Hepatocyte (in vitro differentiated cells): Measurements from ENCODE around the gene ACE. TPM values are rescaled to one million over a fixed set of nuclear protein-coding genes. Genes with fewer than 3 reads are reported as not detected.

Source experiments
- DNase-seq: peaks from one replicate; pipeline ENCODE4 v3.0.0-alpha.2; 2016; ENCODE audit warnings: low spot score
- H2AFZ ChIP-seq: fragments of 200-600 bp; sonication (generic); 2 replicates; pipeline ENCODE4 v1.6.0; 2016; ENCODE audit warnings: antibody characterized with exemption, mild to moderate bottlenecking
- H3K27ac ChIP-seq: fragments of 200-600 bp; sonication (generic); 2 replicates; pipeline ENCODE4 v1.5.1; 2016; ENCODE audit warnings: mild to moderate bottlenecking
- H3K27me3 ChIP-seq: fragments of 200-600 bp; sonication (generic); 2 replicates; pipeline ENCODE4 v1.6.1; 2016
- H3K36me3 ChIP-seq: fragments of 200-600 bp; sonication (generic); replicated peaks from 2 replicates; pipeline ENCODE4 v1.5.1; 2016; ENCODE audit warnings: low read depth; ENCODE audit not compliant: insufficient read depth
- H3K4me1 ChIP-seq: fragments of 200-600 bp; sonication (generic); 2 replicates; pipeline ENCODE4 v1.5.1; 2016; ENCODE audit warnings: mild to moderate bottlenecking, moderate library complexity; ENCODE audit not compliant: insufficient read depth
- H3K4me2 ChIP-seq: fragments of 200-600 bp; sonication (generic); 2 replicates; pipeline ENCODE4 v1.6.0; 2016
- H3K4me3 ChIP-seq: fragments of 200-600 bp; sonication (generic); 2 replicates; pipeline ENCODE4 v1.5.1; 2016; ENCODE audit warnings: mild to moderate bottlenecking
- H3K79me2 ChIP-seq: fragments of 200-600 bp; sonication (generic); 2 replicates; pipeline ENCODE4 v1.6.0; 2017; ENCODE audit warnings: mild to moderate bottlenecking
- H3K9me2 ChIP-seq: fragments of 200-600 bp; sonication (generic); replicated peaks from 2 replicates; pipeline ENCODE4 v1.6.0; 2017; ENCODE audit warnings: mild to moderate bottlenecking; ENCODE audit not compliant: insufficient read depth
- H3K9me3 ChIP-seq: fragments of 200-600 bp; sonication (generic); 2 replicates; pipeline ENCODE4 v1.5.1; 2016; ENCODE audit warnings: low read depth, mild to moderate bottlenecking
- H4K20me1 ChIP-seq: fragments of 200-600 bp; sonication (generic); 2 replicates; pipeline ENCODE4 v1.6.0; 2016; ENCODE audit warnings: mild to moderate bottlenecking; ENCODE audit not compliant: insufficient read depth, poor library complexity, severe bottlenecking
- CTCF ChIP-seq: fragments of 200-600 bp; sonication (generic); IDR thresholded peaks from 2 replicates; pipeline ENCODE4 v1.5.1; 2016; ENCODE audit warnings: antibody characterized with exemption, mild to moderate bottlenecking; ENCODE audit not compliant: poor library complexity
- EZH2 ChIP-seq: fragments of 200-600 bp; sonication (generic); IDR thresholded peaks from 2 replicates; pipeline ENCODE4 v1.6.1; 2016; ENCODE audit warnings: antibody characterized with exemption, mild to moderate bottlenecking, borderline replicate concordance
- EZH2phosphoT487 ChIP-seq: fragments of 200-600 bp; sonication (generic); IDR thresholded peaks from one replicate; pipeline ENCODE4 v1.6.1; 2018; ENCODE audit warnings: antibody characterized with exemption, mild to moderate bottlenecking, low read depth, moderate library complexity; ENCODE audit not compliant: unreplicated experiment, severe bottlenecking
- WGBS: methylation state at CpG from one replicate; pipeline ENCODE4 v1.1.6; 2016; ENCODE audit warnings: low lambda C conversion rate; ENCODE audit errors: missing lambda C conversion rate; 5-methylcytosine and 5-hydroxymethylcytosine counted together
- polyA plus RNA-seq: library from polyadenylated mRNA; unstranded; fragments of >200 nt; fragmentation: Nextera tagmentation; extraction: Ambion mirVana; gene quantifications from 2 replicates; pipeline ENCODE4 v1.2.1, GENCODE V29; 2016
- total RNA-seq: library from RNA; depleted of rRNA; stranded (reverse); fragments of >200 nt; gene quantifications from 2 replicates; pipeline ENCODE4 v1.2.3, GENCODE V29; 2014

ACE gene
- total and polyA plus RNA-seq, 2 experiments from 2014 or later, result 7.2 to 8.0 TPM

- H3K27ac ChIP-seq, result no peak overlapping the region
- H3K4me1 ChIP-seq, result no peaks in the 10 kb centered on the region
- H3K4me3 ChIP-seq, result no peak overlapping the region
- no peak overlapping the region for H2AFZ ChIP-seq
- H3K9me2 ChIP-seq, result no peaks in the 10 kb centered on the region
- no peak for DNase-seq
- no peaks in the 10 kb centered on the region for H3K36me3 ChIP-seq
- no peaks in the 10 kb centered on the region for H4K20me1 ChIP-seq
- TF ChIP-seq CTCF (no peak), EZH2 (no peak), EZH2phosphoT487 (no peak)
- no peak overlapping the region for H3K4me2 ChIP-seq
- H3K79me2 ChIP-seq, result no peaks in the 10 kb centered on the region
- no peaks in the 10 kb centered on the region for H3K27me3 ChIP-seq
- no peaks in the 10 kb centered on the region for H3K9me3 ChIP-seq
Observed at GRCh38 chr17:63504261-63504660, 27.4 kb downstream of the ACE start.

GRCh38 chr17:63505341-63505740, 28.5 kb downstream of the ACE start:
- Histone ChIP-seq H3K9me3 (no peaks in the 10 kb centered on the region), H3K79me2 (no peaks in the 10 kb centered on the region), H3K27ac (no peak overlapping the region), H3K4me1 (no peaks in the 10 kb centered on the region), H3K9me2 (no peaks in the 10 kb centered on the region), H3K4me3 (no peak overlapping the region), H3K36me3 (no peaks in the 10 kb centered on the region), H2AFZ (no peak overlapping the region), H3K27me3 (no peaks in the 10 kb centered on the region), H4K20me1 (no peaks in the 10 kb centered on the region), H3K4me2 (no peak overlapping the region)
- no peak for TF ChIP-seq CTCF
- no peak for TF ChIP-seq EZH2phosphoT487
- no peak for TF ChIP-seq EZH2
- WGBS, result 89% methylated on average over 9 of the region's 9 CpGs
- DNase-seq, result no peak

GRCh38 chr17:63506627-63507026, 29.8 kb downstream of the ACE start:
- H4K20me1 ChIP-seq, result no peaks in the 10 kb centered on the region
- H2AFZ ChIP-seq, result no peak overlapping the region
- H3K79me2 ChIP-seq, result no peaks in the 10 kb centered on the region
- no peaks in the 10 kb centered on the region for H3K4me1 ChIP-seq
- no peak overlapping the region for H3K4me2 ChIP-seq
- TF ChIP-seq EZH2phosphoT487, result no peak
- no peak for TF ChIP-seq CTCF
- no peak for TF ChIP-seq EZH2
- 87% methylated on average over 3 of the region's 3 CpGs for WGBS
- H3K27ac ChIP-seq, result no peak overlapping the region
- no peak for DNase-seq
- H3K4me3 ChIP-seq, result no peak overlapping the region
- no peaks in the 10 kb centered on the region for H3K36me3 ChIP-seq
- H3K9me2 ChIP-seq, result no peaks in the 10 kb centered on the region
- no peaks in the 10 kb centered on the region for H3K27me3 ChIP-seq
- H3K9me3 ChIP-seq, result no peaks in the 10 kb centered on the region

- Histone ChIP-seq H3K4me1 (no peaks in the 10 kb centered on the region), H3K79me2 (no peaks in the 10 kb centered on the region), H3K36me3 (no peaks in the 10 kb centered on the region), H3K27ac (no peak overlapping the region), H3K9me2 (no peaks in the 10 kb centered on the region), H3K4me3 (no peak overlapping the region), H4K20me1 (no peaks in the 10 kb centered on the region), H3K9me3 (no peaks in the 10 kb centered on the region), H2AFZ (no peak overlapping the region), H3K4me2 (no peak overlapping the region), H3K27me3 (peaks cover 5% of the 10 kb centered on the region)
- 91% methylated on average over 8 of the region's 8 CpGs for WGBS
- TF ChIP-seq EZH2phosphoT487 (no peak), EZH2 (no peak), CTCF (no peak)
- DNase-seq, result no peak
Observed at GRCh38 chr17:63511331-63511730, 34.5 kb downstream of the ACE start.
